HG03135 (cell line): Measurements from ENCODE around the gene MGST2.
"Not testable (repeated sequence)": the region's sequence is repeated elsewhere in the genome, so short reads cannot be mapped to it uniquely, and the experiment has no call there.

Source experiments
- ATAC-seq: cut with Tn5 transposase; IDR thresholded peaks from one replicate; pipeline ENCODE4 v1.9.1; 2021; ENCODE audit warnings: mild to moderate bottlenecking, moderate library complexity; ENCODE audit not compliant: unreplicated experiment

MGST2 gene

DNA sequence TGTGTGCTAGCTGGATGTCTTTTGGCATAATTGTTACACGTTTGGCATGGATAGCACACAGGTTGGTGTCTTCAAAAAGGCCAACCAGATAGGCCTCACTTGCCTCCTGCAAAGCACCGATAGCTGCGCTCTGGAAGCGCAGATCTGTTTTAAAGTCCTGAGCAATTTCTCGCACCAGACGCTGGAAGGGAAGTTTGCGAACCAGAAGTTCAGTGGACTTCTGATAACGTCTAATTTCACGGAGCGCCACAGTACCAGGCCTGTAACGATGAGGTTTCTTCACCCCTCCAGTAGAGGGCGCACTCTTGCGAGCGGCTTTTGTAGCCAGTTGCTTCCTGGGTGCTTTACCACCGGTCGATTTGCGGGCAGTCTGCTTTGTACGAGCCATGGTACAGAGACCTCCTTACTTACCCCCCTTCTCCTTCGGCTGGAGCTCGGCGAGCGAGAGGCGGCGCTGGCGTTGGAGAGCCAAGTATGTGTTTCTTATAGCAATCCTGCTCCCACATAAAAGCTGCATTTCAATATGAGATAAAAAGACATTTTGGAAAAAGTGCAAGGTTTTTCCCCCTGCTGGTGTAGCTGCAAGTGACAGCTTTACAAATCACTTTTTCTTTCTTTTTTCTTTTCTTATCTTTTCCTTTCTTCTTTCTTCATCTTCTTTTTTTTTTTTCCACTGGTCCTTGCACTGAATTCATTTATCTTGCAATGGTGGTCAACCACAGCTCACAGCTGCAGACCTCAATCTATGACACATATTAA is 32.7 kb downstream of the MGST2 start:
- ATAC-seq, result not testable (repeated sequence)

DNA sequence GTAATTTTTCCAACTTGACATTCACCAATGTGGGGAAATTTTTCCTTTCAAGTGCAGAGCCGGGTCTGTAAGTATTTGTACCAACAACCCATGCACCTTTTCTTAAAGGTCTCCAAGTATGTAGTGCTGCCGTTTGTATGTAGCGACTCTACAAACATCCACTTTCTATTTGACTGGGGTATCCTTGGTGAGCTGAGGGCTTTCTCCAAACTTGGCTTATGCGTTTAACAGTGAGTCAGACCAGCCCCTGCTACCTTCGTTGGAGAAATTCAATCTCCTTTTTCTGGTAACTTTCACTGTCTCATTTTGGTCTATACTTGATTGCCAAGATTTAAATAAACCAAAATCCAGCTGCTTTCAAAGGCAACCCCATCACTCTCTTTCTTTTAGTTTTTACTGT is 34.9 kb downstream of the MGST2 start:
- ATAC-seq, result no peak

DNA sequence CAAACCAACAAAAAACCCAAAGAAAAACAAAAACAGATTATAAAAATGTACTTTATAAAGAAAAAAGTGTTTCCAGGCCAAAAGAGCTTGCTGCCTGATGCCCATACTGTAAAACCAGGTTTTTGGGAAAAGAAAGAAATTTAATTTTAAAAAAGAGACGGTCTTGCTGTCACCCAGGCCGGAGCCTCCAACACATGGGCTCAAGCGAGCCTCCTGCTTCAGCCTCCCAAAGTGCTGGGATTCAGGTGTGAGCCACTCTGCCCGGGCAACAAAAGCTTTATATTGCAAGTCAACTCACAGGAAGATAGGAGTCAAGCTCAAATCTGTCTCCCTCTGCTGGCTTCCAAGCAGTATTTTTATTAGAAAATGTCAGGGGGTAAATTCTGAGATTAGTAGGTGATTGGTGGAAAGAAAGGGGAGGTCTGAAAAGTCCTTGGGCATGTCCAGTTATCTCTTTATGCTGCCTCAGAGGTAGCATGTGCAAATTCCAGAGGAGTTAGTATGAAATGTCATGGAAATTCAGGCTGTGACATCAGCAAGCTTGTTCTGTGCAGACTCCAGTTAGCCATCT is 39.4 kb downstream of the MGST2 start:
- ATAC-seq, result no peak

- no peak for ATAC-seq
Observed at GRCh38 chr4:139709660-139710059, 44.0 kb downstream of the MGST2 start.

GRCh38 chr4:139710073-139710472 is 44.5 kb downstream of the MGST2 start:
- no peak for ATAC-seq

GRCh38 chr4:139711461-139711860 is 45.8 kb downstream of the MGST2 start:
- ATAC-seq, result no peak

GRCh38 chr4:139712882-139713281 is 47.3 kb downstream of the MGST2 start:
- no peak for ATAC-seq

- ATAC-seq, result no peak
Observed at GRCh38 chr4:139715746-139716391, 50.2 kb downstream of the MGST2 start.

DNA sequence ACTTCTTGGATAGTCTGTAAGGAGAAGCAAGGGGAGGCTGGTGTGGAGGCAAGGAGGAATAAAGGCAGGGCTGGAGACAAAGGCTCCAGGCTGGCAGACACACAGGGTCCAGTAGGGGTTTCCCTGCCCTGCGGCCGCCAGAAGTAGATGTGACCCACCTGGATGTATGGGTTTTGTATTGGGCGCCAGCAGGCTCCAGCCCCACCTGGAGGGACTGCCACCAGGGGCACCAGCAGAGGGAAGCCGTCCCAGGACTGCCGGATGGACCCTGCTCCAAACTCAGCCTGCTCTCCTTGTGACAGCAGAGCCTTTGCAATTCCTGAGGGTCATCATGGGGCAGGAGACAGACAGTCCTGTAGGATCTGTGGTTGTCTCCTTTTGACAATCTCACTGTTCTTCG is 52.7 kb downstream of the MGST2 start:
- ATAC-seq, result no peak

DNA sequence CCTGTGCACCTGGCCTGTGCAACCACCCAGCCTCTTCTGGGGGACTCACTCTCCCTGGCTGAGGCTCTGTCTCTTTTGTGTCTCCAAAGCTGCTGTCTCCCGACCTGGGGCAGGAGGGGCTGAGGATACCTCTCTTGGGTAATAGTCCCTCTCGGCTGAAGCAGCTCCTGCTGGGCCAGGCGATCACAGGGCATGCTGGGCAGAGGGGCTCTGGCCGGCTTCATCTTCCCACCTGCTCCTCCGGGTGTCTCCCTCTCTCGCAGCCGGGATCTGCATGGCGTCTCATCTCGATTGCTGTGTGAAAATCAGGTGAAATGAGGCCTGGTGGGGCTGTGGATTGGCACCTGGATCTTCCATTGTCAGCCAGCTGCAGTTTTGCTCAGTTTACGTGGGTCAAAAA is 53.2 kb downstream of the MGST2 start:
- ATAC-seq, result no peak

DNA sequence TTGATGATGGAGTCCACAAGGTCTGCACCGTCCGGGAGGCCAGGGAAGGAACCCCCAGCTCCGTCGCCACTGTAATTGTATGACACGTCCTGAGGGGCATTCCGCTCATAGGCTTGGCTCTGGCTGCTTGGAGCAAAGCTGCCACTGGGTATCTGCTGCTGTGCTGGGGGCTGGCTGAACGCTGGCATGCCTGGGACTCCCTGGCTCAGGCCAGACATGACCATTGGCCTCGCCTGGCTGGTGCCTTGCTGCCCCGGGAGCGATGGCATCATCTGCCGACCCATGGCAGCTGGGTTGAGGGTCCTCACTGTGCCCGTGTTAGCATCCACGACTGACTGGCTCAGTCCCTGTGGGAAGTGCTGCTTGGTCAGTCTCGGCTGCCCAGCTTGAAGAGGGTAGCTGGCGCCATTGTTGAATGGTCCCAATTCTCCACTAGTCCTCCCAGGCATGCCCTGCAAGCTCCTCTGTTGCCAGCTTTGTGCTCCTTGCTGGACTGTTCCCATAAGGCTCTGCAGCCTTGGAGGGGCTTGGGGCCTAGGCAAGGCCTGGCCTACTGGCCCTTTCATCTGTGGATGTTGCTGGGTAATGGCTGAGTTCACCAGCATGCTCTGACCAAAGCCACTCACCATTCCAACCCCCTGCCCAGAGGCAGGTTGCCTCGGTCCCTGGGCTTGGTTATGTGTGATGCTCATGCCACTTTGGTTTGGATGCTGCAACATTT is 53.9 kb downstream of the MGST2 start:
- no peak for ATAC-seq

DNA sequence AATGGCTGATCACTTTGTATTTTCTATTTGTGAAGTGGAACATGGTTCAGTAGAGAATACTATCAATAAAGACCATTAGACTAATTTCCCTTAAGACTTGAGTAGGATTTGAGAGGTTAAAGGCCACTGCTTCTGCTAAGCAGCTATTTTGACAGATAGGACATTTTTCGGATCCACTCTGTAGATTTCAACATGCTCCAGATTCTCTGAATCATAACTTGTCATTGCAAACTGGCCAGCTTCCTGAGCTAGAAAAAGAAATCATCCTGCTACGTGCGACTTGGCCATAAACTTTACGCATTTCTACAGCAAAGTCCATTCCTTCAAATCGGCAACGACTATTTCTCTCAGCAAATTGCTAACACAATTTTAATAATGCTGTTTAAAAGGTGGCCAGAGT is 55.2 kb downstream of the MGST2 start:
- no peak for ATAC-seq

- ATAC-seq, result no peak
Observed at GRCh38 chr4:139721789-139722188, 56.2 kb downstream of the MGST2 start.

DNA sequence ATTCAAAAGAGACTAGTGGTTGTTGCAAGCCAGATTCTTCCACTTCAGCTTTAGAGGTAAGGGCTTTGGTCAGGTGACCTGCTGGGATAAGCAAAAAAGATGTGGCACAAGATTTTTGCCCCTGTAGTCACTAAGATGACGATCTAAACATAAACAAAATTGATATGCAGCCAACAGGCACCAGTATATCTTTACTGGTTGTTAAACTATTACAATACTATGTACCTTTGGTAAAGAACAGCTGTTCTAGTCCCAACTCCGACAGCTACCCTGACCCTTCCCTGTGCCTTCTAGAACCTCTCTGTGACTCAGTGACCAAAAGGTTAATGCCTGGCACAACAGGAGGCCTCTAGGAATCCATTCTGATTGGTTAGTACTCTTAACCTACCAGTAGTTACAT is 59.6 kb downstream of the MGST2 start:
- ATAC-seq, result no peak

- ATAC-seq, result no peak
Observed at GRCh38 chr4:139726615-139727014, 61.0 kb downstream of the MGST2 start.

GRCh38 chr4:139728146-139728545 is 62.5 kb downstream of the MGST2 start:
- no peak for ATAC-seq

- no peak for ATAC-seq
Observed at GRCh38 chr4:139728840-139729239, 63.2 kb downstream of the MGST2 start.

- ATAC-seq, result no peak
Observed at GRCh38 chr4:139732991-139733570, 67.5 kb downstream of the MGST2 start.

DNA sequence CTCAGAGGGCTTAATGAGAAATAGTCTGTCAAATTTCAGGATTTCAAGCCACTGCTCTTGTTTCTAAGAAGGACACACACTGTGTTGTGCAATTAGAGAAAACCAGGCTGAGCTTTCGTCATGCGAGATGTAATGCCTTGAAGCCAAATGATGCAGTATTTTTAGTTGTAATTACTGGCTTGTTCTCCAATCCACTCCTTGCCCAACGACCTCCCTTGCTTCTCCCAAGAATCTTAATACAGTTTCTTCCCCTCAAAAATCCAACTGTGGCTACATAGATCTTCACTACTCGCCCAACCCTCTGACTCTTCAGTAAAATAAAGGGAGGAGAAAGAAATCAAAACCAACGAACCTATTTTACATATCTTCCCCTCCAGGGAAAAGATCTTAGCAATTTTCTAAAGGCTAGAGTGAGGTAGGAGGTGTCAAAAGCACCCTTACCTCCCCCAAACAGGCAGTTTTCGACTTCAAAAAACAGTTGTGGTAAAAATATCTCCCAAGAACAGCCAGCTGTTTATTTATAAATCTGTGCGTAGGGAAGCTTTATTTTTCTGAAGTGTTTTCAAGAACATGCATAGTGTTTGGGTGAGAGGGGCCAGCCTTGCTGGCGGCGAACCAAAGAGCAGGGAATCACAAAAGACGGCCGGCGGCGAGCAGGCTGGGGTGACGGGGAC is 68.7 kb downstream of the MGST2 start:
- ATAC-seq, result no peak

GRCh38 chr4:139734875-139735380 is 69.3 kb downstream of the MGST2 start:
- peak; percentile 78 for ATAC-seq
